ACC112 (cell line): Measurements from ENCODE around the gene GNA12.
"Not testable (repeated sequence)": the region's sequence is repeated elsewhere in the genome, so short reads cannot be mapped to it uniquely, and the experiment has no call there.

ENCODE experiments used
- H2AFZ ChIP-seq: fragments of 200-600 bp; sonication (generic); one replicate; pipeline ENCODE4 v1.6.0; 2017; ENCODE audit warnings: antibody characterized with exemption, low read length; ENCODE audit not compliant: unreplicated experiment
- H3K27ac ChIP-seq: fragments of 200-600 bp; sonication (generic); 2 replicates; pipeline ENCODE4 v1.5.1; 2014; ENCODE audit warnings: low read depth, mild to moderate bottlenecking, antibody characterized with exemption, low read length, moderate library complexity
- H3K27me3 ChIP-seq: fragments of 200-600 bp; sonication (generic); 2 replicates; pipeline ENCODE4 v1.6.1; 2014; ENCODE audit warnings: mild to moderate bottlenecking, antibody characterized with exemption, low read length, moderate library complexity, mixed read lengths; ENCODE audit not compliant: insufficient read depth
- H3K36me3 ChIP-seq: fragments of 200-600 bp; sonication (generic); 2 replicates; pipeline ENCODE4 v1.6.1; 2016; ENCODE audit warnings: mild to moderate bottlenecking, antibody characterized with exemption, low read length, moderate library complexity, mixed read lengths; ENCODE audit not compliant: insufficient read depth
- H3K4me1 ChIP-seq: fragments of 200-600 bp; sonication (generic); one replicate; pipeline ENCODE4 v1.6.1; 2016; ENCODE audit warnings: low read length, mixed read lengths; ENCODE audit not compliant: insufficient read depth, unreplicated experiment, control insufficient read depth
- H3K4me3 ChIP-seq: fragments of 200-600 bp; sonication (generic); 2 replicates; pipeline ENCODE4 v1.5.1; 2014; ENCODE audit warnings: mild to moderate bottlenecking, low read depth, low read length
- H3K79me2 ChIP-seq: fragments of 200-600 bp; sonication (generic); one replicate; pipeline ENCODE4 v1.6.0; 2016; ENCODE audit warnings: low read length; ENCODE audit not compliant: control insufficient read depth, unreplicated experiment, insufficient read depth

The GNA12 gene

GRCh38 chr7:2754086-2754485 lies 90.0 kb downstream of the GNA12 start:
- H3K27ac ChIP-seq: no peak overlapping the region

GRCh38 chr7:2753148-2753547 lies 91.0 kb downstream of the GNA12 start:
- Histone ChIP-seq H3K79me2 (peaks cover 40% of the 10 kb centered on the region), H3K4me1 (peaks cover 16% of the 10 kb centered on the region), H2AFZ (no peak overlapping the region), H3K27me3 (no peaks in the 10 kb centered on the region), H3K36me3 (peaks cover 3% of the 10 kb centered on the region; the same call in 1 of the 2 replicates), H3K27ac (no peak overlapping the region), H3K4me3 (no peak overlapping the region)

More at GRCh38 chr7:2754086-2754485, 90.0 kb downstream of the GNA12 start:
- Histone ChIP-seq H3K4me1 (peaks cover 24% of the 10 kb centered on the region), H3K79me2 (peaks cover 40% of the 10 kb centered on the region), H2AFZ (no peak overlapping the region), H3K4me3 (no peak overlapping the region), H3K27me3 (no peaks in the 10 kb centered on the region), H3K36me3 (peaks cover 3% of the 10 kb centered on the region; the same call in 1 of the 2 replicates)

GRCh38 chr7:2751086-2751485 lies 93.0 kb downstream of the GNA12 start:
- peaks cover 3% of the 10 kb centered on the region; the same call in 1 of the 2 replicates for H3K36me3 ChIP-seq
- H2AFZ ChIP-seq: no peak overlapping the region
- H3K27me3 ChIP-seq: no peaks in the 10 kb centered on the region
- no peak overlapping the region for H3K4me3 ChIP-seq
- H3K4me1 ChIP-seq: peaks cover under 1% of the 10 kb centered on the region
- H3K27ac ChIP-seq: no peak overlapping the region
- peaks cover 40% of the 10 kb centered on the region for H3K79me2 ChIP-seq

GRCh38 chr7:2750004-2750407 lies 94.1 kb downstream of the GNA12 start:
- H3K36me3 ChIP-seq: peaks cover 3% of the 10 kb centered on the region; the same call in 1 of the 2 replicates
- no peaks in the 10 kb centered on the region for H3K27me3 ChIP-seq
- H3K4me3 ChIP-seq: no peak overlapping the region
- no peak overlapping the region for H2AFZ ChIP-seq
- peaks cover 31% of the 10 kb centered on the region for H3K79me2 ChIP-seq
- H3K4me1 ChIP-seq: no peaks in the 10 kb centered on the region
- no peak overlapping the region for H3K27ac ChIP-seq

GRCh38 chr7:2748684-2749083 lies 95.4 kb downstream of the GNA12 start:
- H3K79me2 ChIP-seq: peaks cover 22% of the 10 kb centered on the region
- H3K27ac ChIP-seq: not testable (repeated sequence)

GRCh38 chr7:2743523-2744185 lies 100.5 kb downstream of the GNA12 start:
- not testable (repeated sequence) for H3K4me1 ChIP-seq, H2AFZ ChIP-seq, H3K36me3 ChIP-seq, H3K27ac ChIP-seq, H3K79me2 ChIP-seq, H3K27me3 ChIP-seq, H3K4me3 ChIP-seq

More at GRCh38 chr7:2748684-2749083, 95.4 kb downstream of the GNA12 start:
- not testable (repeated sequence) for H3K36me3 ChIP-seq, H3K4me1 ChIP-seq, H3K4me3 ChIP-seq, H2AFZ ChIP-seq, H3K27me3 ChIP-seq

- Histone ChIP-seq H3K36me3 (0 out of 2 replicates have a peak, but pooled peaks cover 4% of the 10 kb centered on the region), H3K4me1 (no peaks in the 10 kb centered on the region), H2AFZ (no peak overlapping the region), H3K27ac (no peak overlapping the region), H3K27me3 (no peaks in the 10 kb centered on the region), H3K79me2 (peaks cover 13% of the 10 kb centered on the region), H3K4me3 (no peak overlapping the region)
Observed at GRCh38 chr7:2738766-2739549, 105.2 kb downstream of the GNA12 start.

- Histone ChIP-seq H3K4me3 (no peak overlapping the region), H2AFZ (no peak overlapping the region), H3K36me3 (0 out of 2 replicates have a peak, but pooled peaks cover 4% of the 10 kb centered on the region), H3K27ac (no peak overlapping the region), H3K4me1 (no peaks in the 10 kb centered on the region), H3K27me3 (no peaks in the 10 kb centered on the region), H3K79me2 (peaks cover 11% of the 10 kb centered on the region)
Observed at GRCh38 chr7:2737771-2738540, 106.2 kb downstream of the GNA12 start.

GRCh38 chr7:2737005-2737743 lies 106.9 kb downstream of the GNA12 start:
- not testable (repeated sequence) for H3K4me3 ChIP-seq, H3K27me3 ChIP-seq, H2AFZ ChIP-seq, H3K36me3 ChIP-seq, H3K4me1 ChIP-seq, H3K79me2 ChIP-seq, H3K27ac ChIP-seq

- Histone ChIP-seq H3K27ac (no peak overlapping the region), H3K4me3 (no peak overlapping the region), H3K4me1 (no peaks in the 10 kb centered on the region), H3K36me3 (0 out of 2 replicates have a peak, but pooled peaks cover 2% of the 10 kb centered on the region), H3K27me3 (no peaks in the 10 kb centered on the region), H3K79me2 (peaks cover 8% of the 10 kb centered on the region), H2AFZ (no peak overlapping the region)
Observed at GRCh38 chr7:2736411-2736914, 107.6 kb downstream of the GNA12 start.
